Stimulated activated CD8-positive, alpha-beta memory T cell treated with anti-CD3 and anti-CD28 coated beads, Interleukin-12 subunit alpha, Interleukin-12 subunit beta, amount 100 ng/mL, for 1 hour (primary cell): ENCODE data around the gene PCNX3.
A peak's percentile ranks its signal among the peaks of the same experiment; 100 is the strongest.

Experiments
- DNase-seq: peaks from one replicate; pipeline ENCODE4 v3.0.0-alpha.2; 2020; ENCODE audit warnings: low read depth

The PCNX3 gene

DNA sequence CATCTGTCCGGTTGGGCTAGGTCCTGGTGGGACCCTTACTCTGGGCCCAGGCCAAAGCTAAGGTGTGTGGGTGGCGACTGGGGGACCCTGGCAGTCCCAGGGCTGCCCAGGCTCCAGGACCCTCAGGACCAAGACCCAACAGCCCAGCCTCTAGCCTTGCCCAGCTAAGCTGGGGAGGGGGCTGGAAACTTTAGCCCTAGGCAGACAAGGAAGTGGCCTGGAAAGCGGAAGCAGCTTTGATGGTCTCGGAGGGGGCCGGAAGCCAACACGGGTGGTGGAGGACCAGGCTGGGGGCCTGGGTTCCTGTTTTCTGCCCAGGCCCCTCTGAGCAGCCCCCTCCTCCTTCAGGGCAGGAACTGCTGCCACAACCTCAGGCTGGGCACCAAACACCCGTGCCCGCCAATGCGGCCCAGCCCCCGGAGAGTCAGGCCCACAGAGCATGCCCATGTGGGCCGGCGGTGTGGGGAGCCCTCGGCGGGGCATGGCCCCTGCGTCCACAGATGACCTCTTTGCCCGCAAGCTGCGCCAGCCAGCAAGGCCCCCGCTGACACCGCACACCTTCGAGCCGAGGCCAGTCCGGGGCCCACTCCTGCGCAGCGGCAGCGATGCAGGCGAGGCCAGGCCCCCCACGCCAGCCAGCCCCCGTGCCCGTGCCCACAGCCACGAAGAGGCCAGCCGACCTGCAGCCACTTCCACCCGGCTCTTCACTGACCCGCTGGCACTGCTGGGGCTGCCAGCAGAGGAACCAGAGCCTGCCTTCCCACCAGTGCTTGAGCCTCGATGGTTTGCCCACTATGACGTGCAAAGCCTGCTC is 25.1 kb downstream of the PCNX3 start:
- no peak for DNase-seq

- no peak for DNase-seq
These were observed 25.9 kb downstream of the PCNX3 start for GRCh38 chr11:65641297-65642013.

GRCh38 chr11:65642014-65642671 is 26.6 kb downstream of the PCNX3 start:
- DNase-seq, result no peak

DNA sequence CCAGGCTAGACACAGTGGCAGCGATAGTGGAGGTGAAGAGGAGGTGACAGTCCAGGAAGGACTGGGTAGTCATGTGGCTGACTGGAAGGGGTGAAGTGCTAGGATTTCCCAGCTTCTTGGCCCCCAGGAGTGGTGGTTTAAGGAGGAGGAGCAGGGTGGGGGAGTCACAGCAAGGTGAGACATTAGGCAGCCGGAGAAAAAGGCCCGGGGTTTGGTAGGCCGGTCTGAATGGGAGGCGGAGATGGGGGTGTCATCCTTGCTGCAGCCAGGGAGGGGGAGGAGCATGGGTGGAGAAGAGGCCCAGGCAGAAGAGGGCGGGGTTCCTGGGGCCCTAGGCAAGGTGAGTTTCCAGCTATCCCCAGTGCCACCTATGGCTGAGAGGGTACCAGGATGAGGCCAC is 28.4 kb downstream of the PCNX3 start:
- DNase-seq, result no peak

DNA sequence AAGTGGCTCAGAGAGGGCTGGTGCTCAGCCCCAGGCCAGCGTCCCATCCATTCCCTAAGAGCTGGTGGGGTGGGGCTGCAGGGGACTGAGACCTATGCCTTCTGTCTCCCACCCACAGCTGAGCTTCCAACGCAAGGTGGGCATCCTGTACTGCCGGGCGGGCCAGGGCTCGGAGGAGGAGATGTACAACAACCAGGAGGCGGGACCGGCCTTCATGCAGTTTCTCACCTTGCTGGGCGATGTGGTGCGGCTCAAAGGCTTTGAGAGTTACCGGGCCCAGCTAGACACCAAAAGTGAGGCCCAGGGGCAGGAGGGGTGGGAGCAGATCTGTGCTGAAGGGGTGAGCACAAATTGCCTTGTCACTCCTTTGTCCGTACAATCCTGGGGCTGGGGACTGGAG is 29.3 kb downstream of the PCNX3 start:
- DNase-seq, result no peak

- DNase-seq, result no peak
These were observed 30.1 kb downstream of the PCNX3 start for GRCh38 chr11:65645710-65646109.

DNA sequence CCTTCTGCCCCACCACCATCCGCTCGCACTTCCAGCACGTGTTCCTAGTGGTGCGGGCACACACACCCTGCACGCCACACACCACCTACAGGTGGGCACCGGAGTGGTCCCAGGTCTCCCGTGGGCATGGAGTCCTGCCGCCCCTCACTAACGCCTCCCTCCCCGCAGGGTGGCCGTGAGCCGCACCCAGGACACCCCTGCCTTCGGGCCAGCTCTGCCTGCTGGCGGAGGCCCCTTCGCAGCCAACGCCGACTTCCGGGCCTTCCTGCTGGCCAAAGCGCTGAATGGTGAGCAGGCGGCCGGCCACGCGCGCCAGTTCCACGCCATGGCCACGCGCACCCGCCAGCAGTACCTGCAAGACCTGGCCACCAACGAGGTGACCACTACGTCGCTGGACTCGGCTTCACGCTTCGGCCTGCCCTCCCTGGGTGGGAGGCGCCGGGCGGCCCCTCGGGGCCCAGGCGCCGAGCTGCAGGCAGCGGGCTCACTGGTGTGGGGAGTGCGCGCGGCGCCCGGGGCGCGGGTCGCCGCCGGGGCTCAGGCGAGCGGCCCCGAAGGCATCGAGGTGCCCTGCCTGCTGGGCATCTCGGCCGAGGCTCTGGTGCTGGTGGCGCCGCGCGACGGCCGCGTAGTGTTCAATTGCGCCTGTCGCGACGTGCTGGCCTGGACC is 30.8 kb downstream of the PCNX3 start:
- no peak for DNase-seq

- DNase-seq, result no peak
These were observed 31.6 kb downstream of the PCNX3 start for GRCh38 chr11:65646958-65647701.

GRCh38 chr11:65648997-65649493 is 33.5 kb downstream of the PCNX3 start:
- no peak for DNase-seq

GRCh38 chr11:65649656-65650546 is 34.3 kb downstream of the PCNX3 start:
- DNase-seq, result no peak

GRCh38 chr11:65650547-65651338 is 35.2 kb downstream of the PCNX3 start:
- DNase-seq, result no peak

DNA sequence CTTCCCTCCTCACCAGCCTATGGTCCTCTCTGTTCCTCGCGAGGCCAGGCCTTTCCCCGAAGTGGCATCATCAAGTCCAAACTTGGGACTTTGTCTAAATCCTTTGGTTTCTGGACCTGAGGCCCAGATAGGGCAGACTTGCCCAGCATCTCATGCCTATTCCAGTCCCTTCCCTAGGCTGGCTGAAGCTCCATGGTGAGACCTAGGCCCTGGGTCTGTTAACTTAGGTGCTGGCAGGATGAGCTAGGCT is 35.7 kb downstream of the PCNX3 start:
- no peak for DNase-seq

- no peak for DNase-seq
These were observed 36.3 kb downstream of the PCNX3 start for GRCh38 chr11:65651589-65652510.

DNA sequence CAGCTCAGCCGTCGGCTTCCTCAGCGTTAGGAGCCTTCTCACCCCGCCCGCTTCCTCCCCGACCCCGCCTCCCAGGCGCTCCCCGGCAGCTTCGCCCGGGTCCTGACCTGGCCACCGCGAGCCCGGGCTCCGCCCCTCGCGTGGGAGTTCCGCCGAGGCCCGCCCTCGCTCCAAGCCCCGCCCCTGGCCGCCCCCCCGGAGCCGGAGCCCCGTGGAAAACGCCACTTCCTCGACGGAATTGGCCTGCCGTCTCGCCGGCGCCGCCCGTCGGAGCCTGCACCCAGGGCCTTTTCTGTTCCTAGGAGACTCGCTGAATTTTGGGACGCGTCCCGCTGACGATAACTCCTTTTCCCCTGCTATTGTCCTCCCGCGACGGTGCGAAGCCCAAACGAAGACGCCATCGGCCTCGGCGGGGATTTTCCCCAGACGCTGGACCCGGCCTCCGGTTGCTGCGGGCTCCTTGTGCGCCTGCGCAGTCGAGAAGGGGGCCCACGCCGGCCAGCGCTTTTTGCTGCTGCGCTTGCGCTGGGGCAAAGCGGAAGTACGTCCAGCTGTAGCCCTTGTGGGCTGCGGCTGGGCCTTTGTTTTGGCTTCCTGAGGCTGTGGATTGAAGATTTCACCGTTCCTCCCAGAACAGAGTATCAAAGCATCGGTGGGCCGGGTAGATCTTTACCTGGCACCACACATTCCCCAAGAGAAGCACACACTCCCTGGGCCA is 37.1 kb downstream of the PCNX3 start:
- peak; percentile 93 for DNase-seq

- DNase-seq, result no peak
These were observed 38.0 kb downstream of the PCNX3 start for GRCh38 chr11:65653229-65654225.

DNA sequence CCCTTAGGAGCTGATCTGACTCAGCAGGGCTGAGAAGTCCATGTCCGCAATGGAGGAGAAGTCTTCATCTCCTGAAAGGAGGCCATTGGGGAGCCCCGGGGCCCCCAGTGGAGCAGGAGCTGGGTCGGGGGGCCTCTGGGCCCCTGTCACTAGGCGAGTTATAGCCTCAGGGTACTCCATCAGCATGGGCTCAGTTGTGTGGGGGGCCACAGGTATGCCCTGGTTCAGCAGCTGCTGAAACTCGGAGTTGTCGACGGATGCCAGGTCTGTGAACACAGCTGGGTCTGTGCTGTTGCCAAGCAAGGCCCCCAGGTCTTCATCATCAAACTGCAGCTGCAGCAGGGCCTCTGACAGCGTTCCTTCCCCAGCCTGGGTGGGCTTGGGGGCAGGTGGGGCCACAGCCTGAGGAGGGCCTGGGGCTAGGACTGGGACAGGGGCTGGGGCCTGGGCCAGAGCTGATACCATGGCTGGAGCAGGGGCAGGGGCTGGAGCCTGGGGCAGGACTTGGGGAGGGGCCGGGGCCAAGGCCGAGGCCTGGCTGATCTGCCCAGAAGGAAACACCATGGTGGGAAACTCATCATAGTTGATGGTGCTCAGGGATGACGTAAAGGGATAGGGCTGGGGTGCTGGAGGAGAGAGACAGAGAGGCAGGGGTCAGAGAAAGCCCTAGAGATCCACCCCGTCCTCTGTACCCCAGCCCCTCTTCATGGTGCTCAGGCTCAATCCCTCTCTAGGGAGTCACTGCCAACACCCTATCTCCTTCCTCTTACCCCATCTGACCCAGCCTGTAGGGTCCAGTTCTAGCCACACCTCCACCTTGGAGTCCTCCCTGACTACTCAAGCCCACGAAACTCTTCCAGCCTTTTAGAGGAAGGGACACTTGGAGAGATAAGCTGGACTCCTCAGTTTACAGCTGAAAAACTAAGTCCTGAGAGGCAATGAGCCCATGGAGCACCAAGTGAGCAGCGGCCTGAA is 39.1 kb downstream of the PCNX3 start:
- DNase-seq, result no peak
